ENCODE measurements around the gene GGTA1. TPM values are rescaled to one million over a fixed set of nuclear protein-coding genes. Genes with fewer than 3 reads are reported as not detected.

The GGTA1 gene
- total RNA-seq (under 0.01 TPM in 1 of 2 replicates, not detected in the other), polyA plus RNA-seq (0.03 TPM in 1 of 2 replicates, not detected in the other), polyA minus RNA-seq (ENCODE audit: low replicate concordance) (not detected in 2 replicates)
- 0.13 and 0.16 TPM in 2 replicates for polyA plus RNA-seq (2012)

- Histone ChIP-seq H2AFZ (ENCODE audit: low read length) (peak within 1 kb of the TSS; percentile 67), H3K4me3 (replicated peaks in 1 of 4; ENCODE audit: control extremely low read depth in 1 of 4, insufficient read depth in 1 of 4, low read depth in 3 of 4, low read length in 4 of 4) (peak within 1 kb of the TSS; percentile 37 to 54 (median 42)), H3K9me3 (ENCODE audit: control insufficient read depth, insufficient read depth, low read depth, low read length) (no peaks in the 10 kb centered on the region), H3K27ac (ENCODE audit: insufficient read depth, low read length) (no peak within 1 kb of the TSS), H3K4me2 (ENCODE audit: extremely low read depth, insufficient read depth, low read length) (peak within 1 kb of the TSS; percentile 85), H3K9ac (ENCODE audit: insufficient read depth, low read length) (no peak within 1 kb of the TSS), H3K79me2 (ENCODE audit: control insufficient read depth, insufficient read depth, low read length) (no peaks in the 10 kb centered on the region), H3K36me3 (ENCODE audit: control insufficient read depth, insufficient read depth, low read length) (no peaks in the 10 kb centered on the region), H4K20me1 (ENCODE audit: control insufficient read depth, extremely low read depth, insufficient read depth, low read length) (no peaks in the 10 kb centered on the region), H3K4me1 (ENCODE audit: control insufficient read depth, extremely low read depth, insufficient read depth, low read length) (peaks cover 6% of the 10 kb centered on the region), H3K27me3 (ENCODE audit: control insufficient read depth, insufficient read depth, low read length) (peaks cover 16% of the 10 kb centered on the region)
- DNase-seq (ENCODE audit: low read depth in 2 of 2), result peak; percentile 53 to 61
- TF ChIP-seq CTCF (conservative IDR thresholded peaks at IDR 0.05 in 1 of 2, IDR thresholded peaks at IDR 0.05 in 1 of 2; ENCODE audit: low read depth in 1 of 2, low read length in 2 of 2), result no peak
- no peak for TF ChIP-seq EZH2 (IDR thresholded peaks at IDR 0.05; ENCODE audit: low read length, missing control alignments)
Measured at GRCh38 chr9:121499427-121500164, at the start of gene GGTA1. Gene GGTA1, minus strand, starts transcription at chr9:121499844. Its CDS starts 31,922 bp downstream, at chr9:121467922.

GRCh38 chr9:121548666-121549065, 49.0 kb upstream of the GGTA1 start:
- H3K4me2 ChIP-seq (ENCODE audit: extremely low read depth, insufficient read depth, low read length), result no peak overlapping the region
- H2AFZ ChIP-seq (ENCODE audit: low read length), result no peak overlapping the region
- H3K4me1 ChIP-seq (ENCODE audit: control insufficient read depth, extremely low read depth, insufficient read depth, low read length), result no peaks in the 10 kb centered on the region
- DNase-seq (ENCODE audit: low read depth in 2 of 2), result no peak
- TF ChIP-seq CTCF (conservative IDR thresholded peaks at IDR 0.05 in 1 of 2, IDR thresholded peaks at IDR 0.05 in 1 of 2; ENCODE audit: low read depth in 1 of 2, low read length in 2 of 2), result no peak
- TF ChIP-seq EZH2 (IDR thresholded peaks at IDR 0.05; ENCODE audit: low read length, missing control alignments), result no peak
- no peak overlapping the region for H3K4me3 ChIP-seq (replicated peaks in 1 of 4; ENCODE audit: control extremely low read depth in 1 of 4, insufficient read depth in 1 of 4, low read depth in 3 of 4, low read length in 4 of 4)
- no peaks in the 10 kb centered on the region for H4K20me1 ChIP-seq (ENCODE audit: control insufficient read depth, extremely low read depth, insufficient read depth, low read length)
- no peaks in the 10 kb centered on the region for H3K79me2 ChIP-seq (ENCODE audit: control insufficient read depth, insufficient read depth, low read length)
- no peak overlapping the region for H3K9ac ChIP-seq (ENCODE audit: insufficient read depth, low read length)
- no peak overlapping the region for H3K27ac ChIP-seq (ENCODE audit: insufficient read depth, low read length)
- H3K9me3 ChIP-seq (ENCODE audit: control insufficient read depth, insufficient read depth, low read depth, low read length), result no peaks in the 10 kb centered on the region
- no peaks in the 10 kb centered on the region for H3K36me3 ChIP-seq (ENCODE audit: control insufficient read depth, insufficient read depth, low read length)
- peaks cover 14% of the 10 kb centered on the region for H3K27me3 ChIP-seq (ENCODE audit: control insufficient read depth, insufficient read depth, low read length)

DNA sequence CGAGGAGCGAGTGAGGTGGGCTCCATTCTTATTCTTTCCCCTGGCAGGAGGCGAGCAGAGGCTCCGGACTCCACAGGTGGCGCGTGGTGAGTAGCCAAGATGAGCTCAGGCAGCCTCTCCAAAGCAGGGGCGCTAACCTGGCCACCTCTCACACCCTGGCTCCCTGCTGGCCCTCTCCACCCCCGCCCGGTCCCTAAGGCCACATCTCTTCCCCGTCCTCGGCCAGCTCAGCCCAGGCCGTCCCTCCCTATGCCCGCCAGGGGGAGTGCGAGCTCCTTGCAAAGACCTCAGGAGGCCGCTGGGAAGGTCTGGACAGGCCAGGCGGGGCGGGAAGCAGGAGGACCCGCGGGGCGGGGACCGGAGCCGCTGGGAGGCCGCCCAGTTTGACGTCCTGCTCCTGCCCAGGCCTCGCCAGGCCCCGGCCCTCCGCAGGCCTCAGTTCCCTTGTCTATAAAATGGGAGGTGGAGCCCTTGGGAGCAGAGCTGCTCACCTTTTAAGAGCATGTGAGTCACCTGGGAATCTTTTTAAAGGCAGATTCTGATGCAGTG, 46.3 kb upstream of the GGTA1 start:
- no peak overlapping the region for H3K4me2 ChIP-seq (ENCODE audit: extremely low read depth, insufficient read depth, low read length)
- no peaks in the 10 kb centered on the region for H3K36me3 ChIP-seq (ENCODE audit: control insufficient read depth, insufficient read depth, low read length)
- peak; percentile 86 to 87 for TF ChIP-seq CTCF (conservative IDR thresholded peaks at IDR 0.05 in 1 of 2, IDR thresholded peaks at IDR 0.05 in 1 of 2; ENCODE audit: low read depth in 1 of 2, low read length in 2 of 2)
- TF ChIP-seq EZH2 (IDR thresholded peaks at IDR 0.05; ENCODE audit: low read length, missing control alignments), result no peak
- peaks cover 5% of the 10 kb centered on the region for H3K27me3 ChIP-seq (ENCODE audit: control insufficient read depth, insufficient read depth, low read length)
- no peaks in the 10 kb centered on the region for H3K4me1 ChIP-seq (ENCODE audit: control insufficient read depth, extremely low read depth, insufficient read depth, low read length)
- no peaks in the 10 kb centered on the region for H4K20me1 ChIP-seq (ENCODE audit: control insufficient read depth, extremely low read depth, insufficient read depth, low read length)
- H3K4me3 ChIP-seq (replicated peaks in 1 of 4; ENCODE audit: control extremely low read depth in 1 of 4, insufficient read depth in 1 of 4, low read depth in 3 of 4, low read length in 4 of 4), result peak overlapping the region in 2 of 4 experiments; percentile 1 to 31
- H3K27ac ChIP-seq (ENCODE audit: insufficient read depth, low read length), result no peak overlapping the region
- H3K9ac ChIP-seq (ENCODE audit: insufficient read depth, low read length), result no peak overlapping the region
- no peaks in the 10 kb centered on the region for H3K79me2 ChIP-seq (ENCODE audit: control insufficient read depth, insufficient read depth, low read length)
- H2AFZ ChIP-seq (ENCODE audit: low read length), result peak overlapping the region; percentile 63
- no peaks in the 10 kb centered on the region for H3K9me3 ChIP-seq (ENCODE audit: control insufficient read depth, insufficient read depth, low read depth, low read length)
- peak; percentile 91 to 96 for DNase-seq (ENCODE audit: low read depth in 2 of 2)

Data from fibroblast of lung (primary cell).